C4-2B (cell line): ENCODE data around the gene NMNAT2.

Source experiments
- CTCF ChIP-seq: fragments of 450-650 bp; conservative IDR thresholded peaks from 2 replicates; pipeline ENCODE4 v1.5.1; 2017; ENCODE audit warnings: mild to moderate bottlenecking
- ZFX ChIP-seq: fragments of 450-650 bp; IDR thresholded peaks from 2 replicates; pipeline ENCODE4 v1.6.1; 2017

GRCh38 chr1:183331091-183331742 lies 87.0 kb downstream of the NMNAT2 start:
- TF ChIP-seq CTCF (no peak), ZFX (no peak)
